Keratinocyte (primary cell): ENCODE measurements around the gene SYDE1. TPM values are rescaled to one million over a fixed set of nuclear protein-coding genes. Genes with fewer than 3 reads are reported as not detected.

Experiments used
- DNase-seq: peaks from one replicate; pipeline ENCODE4 v3.0.0-alpha.2; 2011; ENCODE audit warnings: low read depth, missing footprints, low spot score
- FAIRE-seq: peaks from 2 replicates; lab custom pipeline; 2011; peaks lifted over from hg19 to GRCh38; lab: Jason Lieb, UNC
- H2AFZ ChIP-seq: 2 replicates; pipeline ENCODE4 v1.6.0; 2012; ENCODE audit warnings: low read length, control low read depth, inconsistent platforms; ENCODE audit not compliant: control insufficient read depth
- H3K27ac ChIP-seq: 2 replicates; pipeline ENCODE4 v1.5.1; 2011; ENCODE audit warnings: low read length; ENCODE audit not compliant: control insufficient read depth, insufficient read depth
- H3K27me3 ChIP-seq: 3 replicates; pipeline ENCODE4 v1.6.0; 2011; ENCODE audit warnings: low read length; ENCODE audit not compliant: control insufficient read depth, insufficient read depth; ENCODE audit errors: extremely low read depth
- H3K36me3 ChIP-seq, 2 experiments: 2 replicates in 1 of 2; 3 replicates in 1 of 2; pipeline ENCODE4 v1.5.1; 2011; ENCODE audit warnings: low read length in 2 of 2, mild to moderate bottlenecking in 1 of 2; ENCODE audit not compliant: control insufficient read depth in 2 of 2, insufficient read depth in 2 of 2; ENCODE audit errors: extremely low read depth in 1 of 2
- H3K4me1 ChIP-seq: 3 replicates; pipeline ENCODE4 v1.5.1; 2011; ENCODE audit warnings: low read length; ENCODE audit not compliant: control insufficient read depth, insufficient read depth; ENCODE audit errors: extremely low read depth
- H3K4me2 ChIP-seq: 3 replicates; pipeline ENCODE4 v1.6.0; 2011; ENCODE audit warnings: low read depth, low read length; ENCODE audit not compliant: control insufficient read depth, insufficient read depth; ENCODE audit errors: extremely low read depth
- H3K4me3 ChIP-seq, 3 experiments: fragments of 200-600 bp in 1 of 3; sonication (generic) in 1 of 3; 2 replicates in 2 of 3; 3 replicates in 1 of 3; pipeline ENCODE4 v1.5.1; 2011 to 2016; ENCODE audit warnings: low read length in 3 of 3, mild to moderate bottlenecking in 3 of 3, control low read depth in 2 of 3, inconsistent platforms in 1 of 3, low read depth in 1 of 3, mixed read lengths in 1 of 3, mixed run types in 1 of 3, moderate library complexity in 1 of 3; ENCODE audit not compliant: control insufficient read depth in 2 of 3, insufficient read depth in 2 of 3; ENCODE audit errors: extremely low read depth in 1 of 3
- H3K79me2 ChIP-seq: 2 replicates; pipeline ENCODE4 v1.6.0; 2012; ENCODE audit warnings: low read length; ENCODE audit not compliant: control insufficient read depth, insufficient read depth
- H3K9ac ChIP-seq: 3 replicates; pipeline ENCODE4 v1.6.0; 2011; ENCODE audit warnings: low read length; ENCODE audit not compliant: control insufficient read depth, insufficient read depth; ENCODE audit errors: extremely low read depth
- H3K9me1 ChIP-seq: 3 replicates; pipeline ENCODE4 v1.6.0; 2011; ENCODE audit warnings: low read length; ENCODE audit not compliant: control insufficient read depth, insufficient read depth; ENCODE audit errors: extremely low read depth
- H3K9me3 ChIP-seq: 2 replicates; pipeline ENCODE4 v1.5.1; 2012; ENCODE audit warnings: low read depth, low read length; ENCODE audit not compliant: control insufficient read depth
- H4K20me1 ChIP-seq: 3 replicates; pipeline ENCODE4 v1.6.0; 2011; ENCODE audit warnings: low read length; ENCODE audit not compliant: control insufficient read depth, insufficient read depth; ENCODE audit errors: extremely low read depth
- EZH2 ChIP-seq: IDR thresholded peaks from one replicate; pipeline ENCODE4 v1.6.1; 2012; ENCODE audit warnings: inconsistent platforms, mild to moderate bottlenecking, low read length, moderate library complexity
- dilution Hi-C: fragments of 300-500 bp; cut with MboI; formaldehyde crosslinking; loops from one replicate; pipeline ENCODE4 v1.7.0; 2020; ENCODE audit warnings: low sequenced_read_pairs; ENCODE audit not compliant: extremely low pct_ligation_motif_present
- polyA plus RNA-seq, 5 experiments: library from polyadenylated mRNA; depleted of rRNA in 3 of 5; stranded (reverse) in 3 of 5; stranded (forward) in 1 of 5; unstranded in 1 of 5; fragments of >200 nt; gene quantifications; 1 replicate in 1 of 5; 2 replicates in 3 of 5; 3 replicates in 1 of 5; pipeline versions ENCODE4 v1.2.1 to v1.2.3, GENCODE V29; 2011 to 2012; ENCODE audit warnings: missing spikeins in 2 of 5, low read depth in 1 of 5, low replicate concordance in 1 of 5
- TF ChIP-seq, protein P1 (sequence below), 3 experiments: IDR thresholded peaks in 1 of 3; conservative IDR thresholded peaks in 1 of 3; optimal IDR thresholded peaks in 1 of 3; 2 replicates in 2 of 3; 3 replicates in 1 of 3; pipeline versions ENCODE3 to v1.5.1; 2011; ENCODE audit warnings: low read length in 3 of 3, mild to moderate bottlenecking in 3 of 3, moderate library complexity in 2 of 3, control low read depth in 1 of 3, inconsistent platforms in 1 of 3; ENCODE audit not compliant: insufficient read depth in 2 of 3; ENCODE audit errors: extremely low read depth in 1 of 3

The SYDE1 gene
- polyA plus RNA-seq, 1 donor (not counting 4 experiments of a cell fraction or from before 2014, with no cell fraction given), result 5.8 TPM

GRCh38 chr19:15112385-15112784 is 5.2 kb downstream of the SYDE1 start:
- Histone ChIP-seq H4K20me1 (no peaks in the 10 kb centered on the region), H3K4me1 (peaks cover 3% of the 10 kb centered on the region), H2AFZ (no peak overlapping the region), H3K79me2 (no peaks in the 10 kb centered on the region), H3K27me3 (no peaks in the 10 kb centered on the region), H3K9me3 (no peaks in the 10 kb centered on the region), H3K4me2 (no peak overlapping the region), H3K4me3 (no peak overlapping the region), H3K27ac (no peak overlapping the region), H3K9ac (no peak overlapping the region), H3K9me1 (no peaks in the 10 kb centered on the region), H3K36me3 (peaks cover 4 to 30% of the 10 kb centered on the region in 2 experiments)
- no peak for DNase-seq
- dilution Hi-C loops, result no loop called here
- no peak for FAIRE-seq
- TF ChIP-seq EZH2, result no peak
- TF ChIP-seq, protein P1, sequence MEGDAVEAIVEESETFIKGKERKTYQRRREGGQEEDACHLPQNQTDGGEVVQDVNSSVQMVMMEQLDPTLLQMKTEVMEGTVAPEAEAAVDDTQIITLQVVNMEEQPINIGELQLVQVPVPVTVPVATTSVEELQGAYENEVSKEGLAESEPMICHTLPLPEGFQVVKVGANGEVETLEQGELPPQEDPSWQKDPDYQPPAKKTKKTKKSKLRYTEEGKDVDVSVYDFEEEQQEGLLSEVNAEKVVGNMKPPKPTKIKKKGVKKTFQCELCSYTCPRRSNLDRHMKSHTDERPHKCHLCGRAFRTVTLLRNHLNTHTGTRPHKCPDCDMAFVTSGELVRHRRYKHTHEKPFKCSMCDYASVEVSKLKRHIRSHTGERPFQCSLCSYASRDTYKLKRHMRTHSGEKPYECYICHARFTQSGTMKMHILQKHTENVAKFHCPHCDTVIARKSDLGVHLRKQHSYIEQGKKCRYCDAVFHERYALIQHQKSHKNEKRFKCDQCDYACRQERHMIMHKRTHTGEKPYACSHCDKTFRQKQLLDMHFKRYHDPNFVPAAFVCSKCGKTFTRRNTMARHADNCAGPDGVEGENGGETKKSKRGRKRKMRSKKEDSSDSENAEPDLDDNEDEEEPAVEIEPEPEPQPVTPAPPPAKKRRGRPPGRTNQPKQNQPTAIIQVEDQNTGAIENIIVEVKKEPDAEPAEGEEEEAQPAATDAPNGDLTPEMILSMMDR (optimal IDR thresholded peaks at IDR 0.05 in 1 of 3, IDR thresholded peaks at IDR 0.05 in 1 of 3, conservative IDR thresholded peaks at IDR 0.05 in 1 of 3; ENCODE audit: extremely low read depth in 1 of 3, insufficient read depth in 2 of 3, low read length in 3 of 3), result peak in 2 of 3 experiments; percentile 11 to 18

DNA sequence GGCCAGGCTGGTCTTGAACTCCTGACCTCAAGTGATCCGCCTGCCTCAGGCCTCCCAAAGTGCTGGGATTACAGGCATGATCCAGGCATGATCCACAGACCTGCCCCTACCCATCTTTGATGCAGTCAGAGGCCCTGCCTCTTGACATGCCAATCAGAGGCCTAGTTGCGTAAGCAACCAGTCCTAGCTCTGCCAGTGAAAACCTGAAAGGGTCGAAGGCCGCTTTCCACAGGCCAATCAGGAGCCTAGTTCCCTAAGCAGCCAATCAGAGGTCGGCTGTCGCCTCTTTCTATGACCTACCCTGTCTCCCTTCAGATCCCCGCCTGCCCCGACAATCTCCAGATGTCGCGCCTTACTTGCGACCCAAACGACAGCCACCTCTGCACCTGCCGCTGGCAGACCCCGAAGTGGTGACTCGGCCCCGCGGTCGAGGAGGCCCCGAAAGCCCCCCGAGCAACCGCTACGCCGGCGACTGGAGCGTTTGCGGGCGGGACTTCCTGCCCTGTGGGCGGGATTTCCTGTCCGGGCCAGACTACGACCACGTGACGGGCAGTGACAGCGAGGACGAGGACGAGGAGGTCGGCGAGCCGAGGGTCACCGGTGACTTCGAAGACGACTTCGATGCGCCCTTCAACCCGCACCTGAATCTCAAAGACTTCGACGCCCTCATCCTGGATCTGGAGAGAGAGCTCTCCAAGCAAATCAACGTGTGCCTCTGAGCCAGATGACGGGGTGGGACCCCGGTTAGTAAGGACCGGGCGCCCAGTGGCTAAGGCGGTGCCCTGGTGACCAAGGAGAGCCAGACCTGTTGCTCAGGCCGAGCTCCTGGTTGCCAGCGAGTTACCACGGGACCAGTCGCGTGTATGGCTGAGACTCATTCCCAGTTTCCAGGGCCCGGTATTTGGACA is 6.3 kb downstream of the SYDE1 start:
- peaks cover 4 to 32% of the 10 kb centered on the region in 2 experiments for H3K36me3 ChIP-seq
- no peak for FAIRE-seq

More for the DNA sequence above, 6.3 kb downstream of the SYDE1 start:
- Histone ChIP-seq H3K4me2 (no peak overlapping the region), H3K9ac (no peak overlapping the region), H3K9me1 (no peaks in the 10 kb centered on the region), H3K27ac (no peak overlapping the region), H3K4me1 (no peaks in the 10 kb centered on the region), H3K27me3 (no peaks in the 10 kb centered on the region), H4K20me1 (no peaks in the 10 kb centered on the region), H3K79me2 (no peaks in the 10 kb centered on the region), H2AFZ (no peak overlapping the region), H3K9me3 (no peaks in the 10 kb centered on the region), H3K4me3 (no peak overlapping the region)
- no peak for TF ChIP-seq EZH2
- TF ChIP-seq, protein P1 (optimal IDR thresholded peaks at IDR 0.05 in 1 of 3, IDR thresholded peaks at IDR 0.05 in 1 of 3, conservative IDR thresholded peaks at IDR 0.05 in 1 of 3; ENCODE audit: extremely low read depth in 1 of 3, insufficient read depth in 2 of 3, low read length in 3 of 3), result no peak
- DNase-seq, result no peak
- dilution Hi-C loops, result no loop called here
